Measurements from ENCODE around the gene MED27.
A peak's percentile ranks its signal among the peaks of the same experiment; 100 is the strongest.

The MED27 gene

GRCh38 chr9:131994364-131995125, 85.1 kb downstream of the MED27 start:
- DNase-seq: no peak

DNA sequence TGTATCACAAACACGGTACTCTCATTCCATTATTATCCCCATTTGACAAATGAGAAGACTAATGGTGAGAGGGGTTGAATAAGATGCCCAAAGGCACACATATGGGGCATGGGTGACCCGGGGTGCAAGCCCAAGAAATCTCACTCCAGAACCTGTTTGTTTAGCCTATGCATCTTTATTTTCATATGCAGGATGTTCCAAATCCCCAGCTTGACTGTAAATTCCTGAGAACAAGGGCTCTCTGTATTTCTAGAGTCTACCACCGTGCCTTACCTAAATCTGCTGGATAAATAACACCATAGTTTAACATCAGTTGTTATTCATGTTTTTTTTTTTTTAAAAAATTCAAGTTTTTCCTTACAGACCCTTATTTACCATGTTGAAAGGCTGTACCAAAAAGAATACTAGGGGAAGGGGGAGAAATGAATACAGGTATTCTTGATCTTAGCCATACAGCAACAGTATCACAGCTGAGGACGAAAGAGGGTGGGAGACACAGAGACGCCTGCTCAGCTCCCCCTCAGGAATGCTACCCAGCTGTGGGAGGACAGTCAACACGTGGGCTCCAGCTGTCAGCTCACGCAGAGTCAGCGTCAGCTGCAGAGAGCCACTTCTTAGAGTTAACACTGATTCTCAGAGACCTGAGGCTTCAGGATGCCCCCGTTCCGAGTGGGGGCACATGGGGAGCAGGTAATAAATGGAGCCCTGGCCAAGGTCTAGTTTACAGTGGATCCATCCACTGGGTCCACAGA, 86.6 kb downstream of the MED27 start:
- DNase-seq: no peak

GRCh38 chr9:131987232-131987631, 92.4 kb downstream of the MED27 start:
- no peak for DNase-seq

- DNase-seq: no peak
These were observed 93.1 kb downstream of the MED27 start for GRCh38 chr9:131986576-131986975.

DNA sequence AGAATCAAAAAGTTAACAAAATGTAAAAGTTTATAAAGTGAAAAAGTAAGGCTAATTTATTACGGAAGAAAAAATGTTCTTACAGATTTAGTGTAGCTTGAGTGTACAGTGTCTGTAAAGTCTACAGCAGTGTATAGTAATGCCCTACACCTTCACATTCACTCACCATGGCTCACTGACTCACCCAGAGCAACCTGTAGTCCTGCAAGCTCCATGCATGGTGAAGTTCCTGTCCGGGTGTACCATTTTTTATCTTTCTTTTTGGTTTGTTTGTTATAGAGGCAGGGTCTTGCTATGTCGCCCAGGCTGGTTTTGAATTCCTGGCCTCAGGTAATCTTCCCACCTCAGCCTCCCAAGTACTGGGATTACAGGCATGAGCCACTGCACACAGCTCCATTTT, 93.6 kb downstream of the MED27 start:
- DNase-seq: no peak

DNA sequence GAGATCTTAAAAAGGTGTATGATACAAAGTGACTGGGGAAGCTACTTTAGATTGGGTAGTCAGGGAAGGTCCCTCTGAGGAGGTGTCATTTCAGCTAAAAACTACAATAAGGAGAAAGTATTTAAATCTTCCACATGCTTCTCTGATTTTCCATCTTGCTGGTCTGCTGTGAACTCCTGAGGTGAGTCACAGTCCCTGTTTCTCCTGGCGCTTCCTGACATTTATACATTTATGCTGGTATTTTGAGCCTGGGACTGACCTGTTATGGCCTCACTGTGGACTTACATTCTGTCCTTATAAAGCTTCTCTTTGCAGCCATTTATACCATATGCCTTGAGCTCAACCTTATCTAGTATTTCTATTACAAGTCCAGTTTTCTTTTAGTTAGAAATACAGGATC, 95.1 kb downstream of the MED27 start:
- no peak for DNase-seq

DNA sequence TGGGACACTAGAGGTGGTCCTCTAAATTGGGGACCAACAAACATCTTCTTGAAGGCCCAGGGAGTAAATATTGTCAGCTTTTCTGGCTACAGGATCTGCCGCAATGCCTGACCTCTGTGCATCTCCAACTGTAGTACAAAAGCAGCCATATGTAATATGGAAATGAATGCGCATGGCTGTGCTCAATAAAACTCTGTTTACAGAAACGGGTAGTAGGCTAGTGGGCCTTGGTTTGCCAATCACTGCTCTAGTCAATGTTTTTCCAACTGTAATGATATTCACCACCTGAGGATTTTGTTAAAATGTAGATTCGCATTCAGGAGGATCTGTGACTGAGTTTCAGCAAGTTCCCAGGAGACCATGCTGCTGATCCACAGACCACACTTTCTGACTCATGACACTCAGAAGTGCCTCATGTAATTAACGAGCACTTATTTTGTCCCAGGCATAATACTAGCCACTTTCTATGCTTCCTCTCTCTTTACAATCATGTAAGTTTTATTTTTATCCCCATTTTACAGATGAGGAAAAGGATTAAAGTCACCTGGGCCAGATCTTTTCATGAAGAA, 96.9 kb downstream of the MED27 start:
- DNase-seq: no peak

DNA sequence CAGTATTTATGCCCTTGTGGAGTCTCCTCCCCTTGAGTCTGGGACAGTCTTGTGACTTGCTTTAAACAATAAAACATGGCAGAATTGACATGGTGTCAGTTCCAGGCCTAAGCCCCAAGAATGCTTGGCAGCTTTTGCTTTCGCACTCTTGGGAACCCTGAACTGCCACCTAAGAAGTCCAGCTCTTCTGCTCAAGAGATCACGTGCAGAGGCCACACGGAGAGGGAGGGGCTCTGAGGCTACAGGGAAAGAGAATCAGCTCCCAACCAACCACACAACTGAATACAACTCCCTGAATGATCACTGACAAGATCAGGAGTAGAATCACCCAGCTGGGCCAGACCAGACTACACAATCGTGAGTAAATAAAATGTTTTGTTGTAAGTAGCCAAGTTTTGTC, 97.6 kb downstream of the MED27 start:
- DNase-seq: no peak

GRCh38 chr9:131981116-131981776, 98.4 kb downstream of the MED27 start:
- DNase-seq: no peak

GRCh38 chr9:131980267-131981016, 99.2 kb downstream of the MED27 start:
- DNase-seq: no peak

- DNase-seq: peak; percentile 12
These were observed 102.4 kb downstream of the MED27 start for GRCh38 chr9:131977109-131977838.

DNA sequence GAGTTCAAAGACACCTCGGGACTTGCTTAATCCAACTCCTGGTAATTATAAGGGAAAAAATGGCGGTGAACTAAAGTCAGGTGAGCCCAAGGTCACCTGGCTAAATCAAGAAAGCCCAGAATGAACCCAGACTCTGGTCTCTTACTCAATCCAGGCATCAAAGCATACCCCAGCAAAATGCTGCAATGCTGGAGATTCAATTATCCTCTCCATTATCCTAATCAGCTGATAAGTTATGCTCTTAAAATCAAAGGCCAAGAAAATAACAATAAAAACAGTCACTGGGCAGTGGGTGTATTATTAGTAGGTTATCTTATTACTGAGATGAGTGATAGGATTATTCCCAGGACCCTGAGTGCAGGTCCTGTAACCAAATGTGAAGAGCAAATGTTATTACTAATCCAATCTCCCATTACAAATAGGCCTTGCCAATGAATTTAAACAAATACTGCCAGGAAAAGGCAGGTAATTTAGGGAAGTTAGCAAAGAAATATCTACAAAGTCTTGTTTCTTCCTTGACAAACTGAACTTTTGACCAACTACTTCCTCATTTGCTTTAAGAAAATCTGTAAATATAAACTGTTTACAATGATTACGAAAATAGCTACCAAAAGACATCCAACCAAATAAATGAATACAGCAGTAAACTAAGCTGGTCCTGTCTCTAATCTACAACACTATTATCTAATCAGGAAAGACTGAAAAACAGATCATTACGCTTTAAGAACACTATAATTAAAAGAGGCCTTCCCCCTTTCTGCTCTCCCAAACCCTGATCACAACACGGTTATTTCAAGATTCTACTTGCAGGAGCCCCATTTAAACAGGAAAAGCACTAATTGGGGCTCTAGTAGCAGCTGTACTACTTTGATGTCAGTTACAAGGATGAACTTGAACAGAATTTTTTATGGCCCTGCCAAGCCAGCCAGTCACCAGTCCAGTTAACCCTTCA, 103.2 kb downstream of the MED27 start:
- DNase-seq: peak; percentile 27

DNA sequence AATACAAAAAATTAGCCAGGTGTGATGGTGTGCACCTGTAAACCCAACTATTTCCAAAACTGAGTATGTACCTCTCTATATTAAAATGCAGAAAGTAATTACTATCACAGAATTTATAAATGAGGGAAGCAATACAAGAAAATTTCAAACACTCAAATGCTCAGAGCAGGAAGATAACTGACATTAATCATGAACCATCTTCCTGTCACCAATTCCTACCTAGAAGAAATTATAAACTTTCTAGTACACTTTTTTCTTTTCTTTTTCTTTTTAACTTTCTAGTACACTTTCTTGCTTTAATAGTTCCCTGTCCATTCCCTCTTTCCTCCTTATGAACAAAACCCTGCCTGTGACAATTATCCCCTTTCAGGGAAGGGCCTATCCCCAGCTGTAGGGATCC, 106.8 kb downstream of the MED27 start:
- no peak for DNase-seq

- DNase-seq: no peak
These were observed 108.1 kb downstream of the MED27 start for GRCh38 chr9:131971482-131972074.

DNA sequence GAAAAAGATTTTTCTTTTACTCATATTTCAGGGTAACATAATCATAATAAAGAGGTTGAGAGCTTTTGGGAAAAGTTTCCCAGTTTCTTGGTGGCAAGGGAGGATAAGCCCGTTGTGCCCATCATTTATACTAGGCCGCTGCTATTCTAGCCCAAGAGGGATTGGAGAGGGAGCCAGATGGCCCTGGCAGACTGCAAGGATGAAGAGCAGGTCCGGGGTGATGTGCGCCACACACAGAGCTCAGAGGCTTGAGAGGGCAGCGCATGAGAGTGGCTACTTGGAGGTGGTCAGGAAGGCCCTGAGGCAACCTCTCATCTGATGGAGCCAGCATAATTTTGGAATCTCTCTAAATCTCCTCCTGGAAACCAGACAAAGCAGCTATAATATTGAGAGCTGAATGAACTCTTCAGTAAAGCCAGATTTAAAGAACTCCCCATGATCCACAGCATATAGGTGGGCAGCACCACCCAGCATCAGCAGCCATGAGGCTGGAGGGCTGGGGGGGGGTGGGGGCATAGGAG, 110.1 kb downstream of the MED27 start:
- DNase-seq: no peak

DNA sequence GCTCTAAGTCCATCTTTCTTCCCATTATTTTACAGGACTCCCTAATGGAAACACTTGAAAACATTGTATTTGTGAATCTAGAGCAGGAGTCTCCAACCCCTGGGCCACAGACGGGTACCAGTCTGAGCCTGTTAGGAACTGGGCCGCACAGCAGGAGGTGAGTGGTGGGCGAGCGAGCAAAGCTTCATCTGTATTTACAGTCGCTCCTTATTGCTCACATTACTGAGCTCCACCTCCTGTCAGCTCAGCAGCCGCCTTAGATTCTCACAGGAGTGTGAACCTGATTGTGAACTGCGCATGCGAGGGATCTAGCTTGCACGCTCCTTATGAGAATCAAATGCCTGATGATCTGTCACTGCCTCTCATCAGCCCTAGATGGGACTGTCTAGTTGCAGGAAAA, 111.0 kb downstream of the MED27 start:
- DNase-seq: no peak

GRCh38 chr9:131965841-131966240, 113.8 kb downstream of the MED27 start:
- DNase-seq: no peak

- DNase-seq: no peak
These were observed 114.6 kb downstream of the MED27 start for GRCh38 chr9:131965103-131965502.

DNA sequence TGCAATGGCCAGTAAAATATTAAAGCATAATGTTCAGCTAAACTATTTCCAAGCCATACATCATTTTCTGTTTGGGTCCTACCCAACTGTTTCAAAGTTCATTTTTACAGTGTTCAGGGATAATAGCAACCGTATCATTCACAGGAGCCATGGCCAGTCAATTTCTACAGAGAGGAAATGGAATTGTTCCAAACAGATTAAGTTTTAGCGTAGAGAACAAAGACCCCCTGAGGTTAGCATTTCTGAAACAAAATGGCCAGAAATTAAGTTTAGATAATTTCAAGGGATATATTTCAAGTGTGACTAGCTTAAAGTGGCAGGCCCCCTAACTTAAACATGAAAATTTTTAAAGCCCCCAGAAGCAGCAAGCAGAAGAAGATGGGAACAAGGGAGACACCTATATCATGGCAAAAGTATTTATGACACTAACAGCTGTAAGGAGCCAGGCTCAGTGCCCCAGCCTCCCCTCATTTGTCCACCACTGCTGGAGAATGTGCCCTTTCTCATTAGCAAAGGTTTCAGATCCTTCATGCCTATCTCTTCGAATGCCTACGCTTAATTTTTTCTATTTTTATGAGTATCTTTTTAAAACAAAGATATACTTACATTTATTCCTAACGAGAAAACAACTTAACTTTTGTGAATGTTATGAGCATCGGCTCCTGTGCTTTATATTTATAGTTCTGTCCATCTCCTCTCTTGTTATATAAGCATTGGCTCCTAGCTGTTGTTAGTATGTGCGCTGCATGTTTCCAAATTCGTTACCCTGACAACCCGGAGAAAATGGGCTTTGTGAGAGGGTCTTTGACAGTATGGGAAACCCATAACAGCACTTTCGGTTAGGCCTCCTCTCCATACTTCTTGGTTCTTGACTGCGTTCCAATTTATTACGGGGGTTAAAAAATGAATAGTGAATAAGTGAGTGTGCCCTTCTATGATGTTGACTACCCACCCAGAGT, 116.3 kb downstream of the MED27 start:
- no peak for DNase-seq

Data from inflammatory macrophage treated with lipopolysaccharide for 4 hours (primary cell).